GM23338 (cell line): ENCODE data around the gene OR10K1. TPM values are rescaled to one million over a fixed set of nuclear protein-coding genes. Genes with fewer than 3 reads are reported as not detected.

Source experiments
- ATAC-seq: fragments of 200-7000 bp; cut with Tn5 transposase; 3 replicates; pipeline ENCODE4 v1.9.1; 2020
- DNase-seq: peaks from one replicate; pipeline ENCODE4 v3.0.0-alpha.2; 2015; ENCODE audit warnings: low spot score
- H2AFZ ChIP-seq: fragments of 200-600 bp; sonication (generic); 2 replicates; pipeline ENCODE4 v1.8.0; 2016; ENCODE audit warnings: antibody characterized with exemption, mild to moderate bottlenecking, moderate library complexity
- H3F3A ChIP-seq: fragments of 200-600 bp; sonication (generic); replicated peaks from 2 replicates; pipeline ENCODE4 v1.8.0; 2017; ENCODE audit warnings: antibody characterized with exemption, mixed run types, low read depth
- H3K27ac ChIP-seq: fragments of 200-600 bp; sonication (generic); 2 replicates; pipeline ENCODE4 v1.6.1; 2016; ENCODE audit warnings: low read depth
- H3K27me3 ChIP-seq: fragments of 200-600 bp; sonication (generic); 2 replicates; pipeline ENCODE4 v1.8.0; 2016; ENCODE audit warnings: mild to moderate bottlenecking, mixed run types, moderate library complexity; ENCODE audit not compliant: insufficient read depth
- H3K36me3 ChIP-seq: fragments of 200-600 bp; sonication (generic); 2 replicates; pipeline ENCODE4 v1.8.0; 2016; ENCODE audit warnings: mild to moderate bottlenecking; ENCODE audit not compliant: insufficient read depth
- H3K4me1 ChIP-seq: fragments of 200-600 bp; sonication (generic); 2 replicates; pipeline ENCODE4 v1.8.0; 2016; ENCODE audit warnings: mild to moderate bottlenecking, moderate library complexity; ENCODE audit not compliant: insufficient read depth
- H3K4me2 ChIP-seq: fragments of 200-600 bp; sonication (generic); 2 replicates; pipeline ENCODE4 v1.7.1; 2017; ENCODE audit warnings: mixed run types
- H3K4me3 ChIP-seq: fragments of 200-600 bp; sonication (generic); 2 replicates; pipeline ENCODE4 v1.6.1; 2016; ENCODE audit warnings: mixed run types
- H3K79me2 ChIP-seq: fragments of 200-600 bp; sonication (generic); replicated peaks from 2 replicates; pipeline ENCODE4 v1.8.0; 2017; ENCODE audit warnings: mild to moderate bottlenecking; ENCODE audit not compliant: insufficient read depth
- H3K9me2 ChIP-seq: fragments of 200-600 bp; sonication (generic); 2 replicates; pipeline ENCODE4 v1.8.0; 2017; ENCODE audit not compliant: insufficient read depth
- H4K20me1 ChIP-seq: fragments of 200-600 bp; sonication (generic); replicated peaks from 2 replicates; pipeline ENCODE4 v1.8.0; 2017; ENCODE audit warnings: mild to moderate bottlenecking; ENCODE audit not compliant: insufficient read depth
- H3K27ac Mint-ChIP-seq: 2 replicates; pipeline ENCODE4 v1.8.0; 2020; ENCODE audit warnings: inconsistent platforms, mild to moderate bottlenecking, moderate library complexity, mixed read lengths
- H3K27me3 Mint-ChIP-seq: 3 replicates; pipeline ENCODE4 v1.8.0; 2022; ENCODE audit warnings: low read depth, mild to moderate bottlenecking, moderate library complexity, mixed read lengths, inconsistent platforms; ENCODE audit not compliant: insufficient read depth, poor library complexity
- H3K36me3 Mint-ChIP-seq: 3 replicates; pipeline ENCODE4 v1.8.0; 2021; ENCODE audit warnings: low read depth, mild to moderate bottlenecking, inconsistent platforms, moderate library complexity, mixed read lengths
- H3K4me1 Mint-ChIP-seq: 3 replicates; pipeline ENCODE4 v1.8.0; 2020; ENCODE audit warnings: mild to moderate bottlenecking, inconsistent platforms, mixed read lengths
- H3K4me3 Mint-ChIP-seq: 3 replicates; pipeline ENCODE4 v1.8.0; 2021; ENCODE audit warnings: moderate library complexity, mild to moderate bottlenecking, inconsistent platforms, mixed read lengths
- H3K9me3 Mint-ChIP-seq: 3 replicates; pipeline ENCODE4 v1.8.0; 2020; ENCODE audit warnings: moderate library complexity, mild to moderate bottlenecking, inconsistent platforms, mixed read lengths
- CREB1 ChIP-seq: fragments of 250-450 bp; sonication (Bioruptor Pico); IDR thresholded peaks from 2 replicates; pipeline ENCODE4 v1.5.0; 2020; ENCODE audit warnings: low read depth, mild to moderate bottlenecking, moderate library complexity
- EZH2 ChIP-seq: fragments of 200-600 bp; sonication (generic); IDR thresholded peaks from one replicate; pipeline ENCODE4 v1.8.0; 2017; ENCODE audit warnings: antibody characterized with exemption, mild to moderate bottlenecking, low read depth; ENCODE audit not compliant: unreplicated experiment
- EZH2phosphoT487 ChIP-seq: fragments of 200-600 bp; sonication (generic); IDR thresholded peaks from one replicate; pipeline ENCODE4 v1.8.1; 2018; ENCODE audit warnings: antibody characterized with exemption; ENCODE audit not compliant: unreplicated experiment
- NANOG ChIP-seq: IDR thresholded peaks from 2 replicates; pipeline ENCODE4 v1.6.1; 2016; ENCODE audit warnings: antibody characterized with exemption, borderline replicate concordance
- POLR2AphosphoS5 ChIP-seq: IDR thresholded peaks from 2 replicates; pipeline ENCODE4 v1.6.1; 2016; ENCODE audit warnings: antibody characterized with exemption, low read depth
- ZNF114 ChIP-seq: fragments of 250-450 bp; sonication (Bioruptor Pico); IDR thresholded peaks from 2 replicates; pipeline ENCODE4 v1.5.0; 2020; ENCODE audit warnings: mild to moderate bottlenecking, moderate library complexity
- ZNF331 ChIP-seq: fragments of 250-450 bp; sonication (Bioruptor Pico); IDR thresholded peaks from 2 replicates; pipeline ENCODE4 v1.5.0; 2020; ENCODE audit warnings: low read depth, mild to moderate bottlenecking, moderate library complexity
- ZNF462 ChIP-seq: fragments of 250-450 bp; sonication (Bioruptor Pico); IDR thresholded peaks from 2 replicates; pipeline ENCODE4 v1.5.0; 2020; ENCODE audit warnings: mild to moderate bottlenecking, moderate library complexity
- polyA plus RNA-seq: library from polyadenylated mRNA; unstranded; fragments of >200 nt; fragmentation: Nextera tagmentation; extraction: Ambion mirVana; gene quantifications from 2 replicates; pipeline ENCODE4 v1.2.1, GENCODE V29; 2016
- total RNA-seq: library from RNA; depleted of rRNA; stranded (reverse); fragments of >200 nt; shearing (Covaris generic); gene quantifications from 2 replicates; pipeline ENCODE4 v1.2.3, GENCODE V29; 2014
- TF ChIP-seq, protein P1 (sequence below), 2 experiments: fragments of 200-600 bp in 1 of 2; sonication (generic) in 1 of 2; conservative IDR thresholded peaks; 2 replicates each; pipeline versions ENCODE4 v1.5.1 to v1.6.1; 2016 to 2017; ENCODE audit warnings: antibody characterized with exemption in 2 of 2, low read depth in 2 of 2, mild to moderate bottlenecking in 2 of 2, moderate library complexity in 1 of 2
- TF ChIP-seq, protein P2 (sequence below): IDR thresholded peaks from one replicate; pipeline ENCODE4 v1.6.1; 2018; ENCODE audit warnings: antibody characterized with exemption; ENCODE audit not compliant: unreplicated experiment

The OR10K1 gene
- total and polyA plus RNA-seq, 2 experiments from 2014 or later, result not detected

DNA sequence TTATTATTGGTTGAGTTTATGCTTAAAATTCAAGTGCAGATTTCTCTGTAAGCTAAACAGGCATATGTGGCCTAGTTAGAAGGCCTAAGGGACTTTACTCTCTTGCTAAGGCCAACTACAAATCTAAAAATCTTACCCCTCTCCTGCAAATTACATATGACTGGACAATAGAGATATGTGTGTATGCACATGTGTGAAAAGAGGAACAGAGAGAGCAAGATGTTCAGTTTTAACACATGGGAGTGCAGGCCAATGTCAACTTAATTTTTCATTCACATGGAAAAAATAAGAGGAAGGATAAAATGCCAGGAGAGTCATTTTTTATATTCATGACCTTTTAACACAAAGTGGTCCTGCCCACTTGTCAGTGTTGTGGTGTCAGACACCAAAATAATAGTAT lies 44.0 kb upstream of the OR10K1 start (continued):
- TF ChIP-seq, protein P1, sequence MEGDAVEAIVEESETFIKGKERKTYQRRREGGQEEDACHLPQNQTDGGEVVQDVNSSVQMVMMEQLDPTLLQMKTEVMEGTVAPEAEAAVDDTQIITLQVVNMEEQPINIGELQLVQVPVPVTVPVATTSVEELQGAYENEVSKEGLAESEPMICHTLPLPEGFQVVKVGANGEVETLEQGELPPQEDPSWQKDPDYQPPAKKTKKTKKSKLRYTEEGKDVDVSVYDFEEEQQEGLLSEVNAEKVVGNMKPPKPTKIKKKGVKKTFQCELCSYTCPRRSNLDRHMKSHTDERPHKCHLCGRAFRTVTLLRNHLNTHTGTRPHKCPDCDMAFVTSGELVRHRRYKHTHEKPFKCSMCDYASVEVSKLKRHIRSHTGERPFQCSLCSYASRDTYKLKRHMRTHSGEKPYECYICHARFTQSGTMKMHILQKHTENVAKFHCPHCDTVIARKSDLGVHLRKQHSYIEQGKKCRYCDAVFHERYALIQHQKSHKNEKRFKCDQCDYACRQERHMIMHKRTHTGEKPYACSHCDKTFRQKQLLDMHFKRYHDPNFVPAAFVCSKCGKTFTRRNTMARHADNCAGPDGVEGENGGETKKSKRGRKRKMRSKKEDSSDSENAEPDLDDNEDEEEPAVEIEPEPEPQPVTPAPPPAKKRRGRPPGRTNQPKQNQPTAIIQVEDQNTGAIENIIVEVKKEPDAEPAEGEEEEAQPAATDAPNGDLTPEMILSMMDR (conservative IDR thresholded peaks at IDR 0.05; ENCODE audit: low read depth in 2 of 2), result no peak
- no peak for TF ChIP-seq EZH2
- TF ChIP-seq ZNF331 (CRISPR knock-in tag), result no peak

- Histone ChIP-seq H3K4me1 (peaks cover 23% of the 10 kb centered on the region), H3K27ac (peak overlapping the region; percentile 83), H3K79me2 (no peaks in the 10 kb centered on the region), H3F3A (no peaks in the 10 kb centered on the region), H2AFZ (no peak overlapping the region), H4K20me1 (no peaks in the 10 kb centered on the region), H3K27me3 (no peaks in the 10 kb centered on the region), H3K4me3 (no peak overlapping the region), H3K4me2 (peak overlapping the region; percentile 5; the same call in 1 of the 2 replicates), H3K36me3 (no peaks in the 10 kb centered on the region), H3K9me2 (no peaks in the 10 kb centered on the region)
- TF ChIP-seq ZNF462 (CRISPR knock-in tag) (no peak), NANOG (peak; percentile 48; the same call in 1 of the 2 replicates), ZNF114 (CRISPR knock-in tag) (no peak), ZNF331 (CRISPR knock-in tag) (no peak), CREB1 (CRISPR knock-in tag) (no peak), POLR2AphosphoS5 (no peak), EZH2phosphoT487 (no peak), EZH2 (no peak)
- TF ChIP-seq, protein P2, sequence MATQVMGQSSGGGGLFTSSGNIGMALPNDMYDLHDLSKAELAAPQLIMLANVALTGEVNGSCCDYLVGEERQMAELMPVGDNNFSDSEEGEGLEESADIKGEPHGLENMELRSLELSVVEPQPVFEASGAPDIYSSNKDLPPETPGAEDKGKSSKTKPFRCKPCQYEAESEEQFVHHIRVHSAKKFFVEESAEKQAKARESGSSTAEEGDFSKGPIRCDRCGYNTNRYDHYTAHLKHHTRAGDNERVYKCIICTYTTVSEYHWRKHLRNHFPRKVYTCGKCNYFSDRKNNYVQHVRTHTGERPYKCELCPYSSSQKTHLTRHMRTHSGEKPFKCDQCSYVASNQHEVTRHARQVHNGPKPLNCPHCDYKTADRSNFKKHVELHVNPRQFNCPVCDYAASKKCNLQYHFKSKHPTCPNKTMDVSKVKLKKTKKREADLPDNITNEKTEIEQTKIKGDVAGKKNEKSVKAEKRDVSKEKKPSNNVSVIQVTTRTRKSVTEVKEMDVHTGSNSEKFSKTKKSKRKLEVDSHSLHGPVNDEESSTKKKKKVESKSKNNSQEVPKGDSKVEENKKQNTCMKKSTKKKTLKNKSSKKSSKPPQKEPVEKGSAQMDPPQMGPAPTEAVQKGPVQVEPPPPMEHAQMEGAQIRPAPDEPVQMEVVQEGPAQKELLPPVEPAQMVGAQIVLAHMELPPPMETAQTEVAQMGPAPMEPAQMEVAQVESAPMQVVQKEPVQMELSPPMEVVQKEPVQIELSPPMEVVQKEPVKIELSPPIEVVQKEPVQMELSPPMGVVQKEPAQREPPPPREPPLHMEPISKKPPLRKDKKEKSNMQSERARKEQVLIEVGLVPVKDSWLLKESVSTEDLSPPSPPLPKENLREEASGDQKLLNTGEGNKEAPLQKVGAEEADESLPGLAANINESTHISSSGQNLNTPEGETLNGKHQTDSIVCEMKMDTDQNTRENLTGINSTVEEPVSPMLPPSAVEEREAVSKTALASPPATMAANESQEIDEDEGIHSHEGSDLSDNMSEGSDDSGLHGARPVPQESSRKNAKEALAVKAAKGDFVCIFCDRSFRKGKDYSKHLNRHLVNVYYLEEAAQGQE, result no peak
- peaks cover 28% of the 10 kb centered on the region for H3K4me1 Mint-ChIP-seq
- no peaks in the 10 kb centered on the region for H3K9me3 Mint-ChIP-seq
- ATAC-seq, result peak; percentile 86
- H3K27me3 Mint-ChIP-seq, result no peaks in the 10 kb centered on the region
- peak overlapping the region; percentile 82; the same call in 1 of the 2 replicates for H3K27ac Mint-ChIP-seq
- DNase-seq, result peak; percentile 75
- peak overlapping the region; percentile 24; the same call in 1 of the 3 replicates for H3K4me3 Mint-ChIP-seq
- no peaks in the 10 kb centered on the region for H3K36me3 Mint-ChIP-seq
Observed at GRCh38 chr1:158422212-158422611, 39.4 kb upstream of the OR10K1 start.
